Activated naive CD4-positive, alpha-beta T cell treated with anti-CD3 and anti-CD28 coated beads, Interleukin-2, amount 50 U/mL, for 16 hours (primary cell): ENCODE data around the gene CCDC116.

Source experiments
- DNase-seq: peaks from one replicate; pipeline ENCODE4 v3.0.0-alpha.2; 2020

CCDC116 gene

DNA sequence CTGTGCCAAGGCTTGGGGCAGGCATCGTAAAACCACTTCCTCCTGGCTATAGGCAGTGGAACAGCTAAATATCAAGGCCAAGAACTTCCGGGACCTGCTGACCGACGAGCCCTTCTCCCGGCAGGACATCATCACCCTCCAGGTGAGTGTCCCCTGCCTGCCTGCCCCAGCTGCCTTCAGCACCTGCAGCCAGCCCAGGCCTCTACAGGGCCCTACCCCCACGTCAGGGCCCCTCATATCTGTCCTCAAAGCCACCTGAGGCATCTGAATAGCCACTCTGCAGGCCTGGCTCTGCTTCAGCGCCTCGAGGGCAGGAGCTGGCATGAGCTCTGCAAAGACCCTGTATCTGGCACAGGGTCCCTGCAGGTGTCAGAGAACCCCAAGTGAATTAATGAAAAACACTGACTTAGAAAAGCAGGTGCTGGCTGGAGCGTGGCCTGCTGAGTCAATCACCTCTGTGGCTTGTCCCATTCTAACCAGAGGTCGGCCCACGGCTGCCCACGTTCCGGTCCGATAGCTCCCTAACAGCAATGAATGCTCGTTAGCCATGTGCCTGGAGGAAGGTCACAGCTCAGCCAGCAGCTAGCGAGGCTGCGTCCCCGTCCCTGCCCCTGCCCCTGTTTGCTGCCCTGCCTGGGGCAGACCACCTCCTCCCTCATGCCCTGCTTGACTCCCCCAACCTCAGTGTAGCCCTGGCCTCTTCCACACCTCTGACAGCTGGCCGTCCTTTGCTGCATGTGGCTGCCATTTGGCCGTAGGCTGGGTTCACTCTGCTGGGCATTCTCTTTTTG, 50.0 kb downstream of the CCDC116 start:
- no peak for DNase-seq

DNA sequence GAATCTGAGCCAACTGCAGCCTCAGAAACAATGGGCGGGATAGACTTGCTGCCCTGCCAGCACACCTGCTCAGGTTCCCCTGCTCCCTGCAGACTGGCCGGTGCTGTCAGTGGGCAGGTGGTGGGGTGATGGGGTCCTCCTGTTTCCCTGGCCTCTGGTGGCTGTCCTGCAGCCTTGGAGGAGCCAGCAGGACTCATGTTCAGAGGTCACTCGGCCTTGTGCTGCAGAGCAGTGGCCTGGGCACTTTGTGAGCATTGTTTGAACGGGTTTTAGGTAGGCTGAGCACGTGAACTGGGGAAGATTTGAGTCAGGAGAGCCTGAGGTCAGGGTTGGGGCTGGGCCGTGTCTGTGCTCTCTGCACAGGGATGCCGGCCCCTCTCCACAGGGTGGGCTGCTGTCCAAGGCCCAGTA, 50.8 kb downstream of the CCDC116 start:
- no peak for DNase-seq

DNA sequence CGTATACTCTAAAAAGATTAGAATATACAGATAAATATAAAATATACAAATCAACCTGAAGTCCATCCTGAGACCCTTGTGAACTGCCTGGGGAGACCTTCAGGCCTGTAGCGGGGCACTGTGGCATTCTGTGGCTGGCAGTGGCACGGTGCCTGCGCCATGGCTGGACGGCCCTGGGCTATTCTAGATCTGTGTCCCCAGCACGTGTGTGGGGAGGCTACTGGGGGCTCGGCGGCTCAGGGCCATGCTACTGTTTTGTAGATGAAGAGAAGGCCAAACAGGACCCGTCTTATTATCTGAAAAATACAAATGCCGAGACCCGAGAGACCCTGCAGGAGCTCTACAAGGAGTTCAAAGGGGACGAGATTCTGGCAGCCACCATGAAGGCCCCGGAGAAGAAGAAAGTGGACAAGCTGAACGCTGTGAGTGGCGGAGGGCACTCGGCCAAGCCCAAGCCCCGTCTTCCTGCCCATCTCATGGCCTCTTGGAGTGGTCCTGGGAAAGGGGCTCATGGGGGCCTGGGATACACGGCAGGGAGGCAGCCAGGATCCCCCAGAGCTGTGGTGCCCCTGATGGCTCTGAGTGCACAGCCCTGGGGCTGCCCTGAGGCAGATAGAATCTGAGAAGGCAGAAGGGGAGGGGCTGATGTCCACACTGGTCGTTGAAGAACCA, 52.1 kb downstream of the CCDC116 start:
- no peak for DNase-seq

DNA sequence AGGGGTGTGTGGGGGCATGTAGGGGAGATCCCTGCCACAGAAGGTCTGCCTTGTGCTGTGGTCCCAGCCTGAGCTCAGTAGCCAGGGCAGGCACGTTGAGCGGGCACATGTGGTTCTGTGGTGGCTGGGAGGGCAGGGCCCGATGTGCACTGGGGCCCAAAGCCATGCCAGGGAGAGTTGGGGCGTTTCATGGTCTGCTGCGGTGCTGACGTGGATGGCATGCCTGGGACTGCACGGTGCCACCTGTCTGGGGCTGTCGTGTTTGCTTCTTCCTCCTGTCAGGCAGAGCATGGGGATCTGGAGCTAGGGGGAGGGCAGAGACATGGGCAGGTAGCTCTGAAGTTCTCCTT, 52.6 kb downstream of the CCDC116 start:
- no peak for DNase-seq

DNA sequence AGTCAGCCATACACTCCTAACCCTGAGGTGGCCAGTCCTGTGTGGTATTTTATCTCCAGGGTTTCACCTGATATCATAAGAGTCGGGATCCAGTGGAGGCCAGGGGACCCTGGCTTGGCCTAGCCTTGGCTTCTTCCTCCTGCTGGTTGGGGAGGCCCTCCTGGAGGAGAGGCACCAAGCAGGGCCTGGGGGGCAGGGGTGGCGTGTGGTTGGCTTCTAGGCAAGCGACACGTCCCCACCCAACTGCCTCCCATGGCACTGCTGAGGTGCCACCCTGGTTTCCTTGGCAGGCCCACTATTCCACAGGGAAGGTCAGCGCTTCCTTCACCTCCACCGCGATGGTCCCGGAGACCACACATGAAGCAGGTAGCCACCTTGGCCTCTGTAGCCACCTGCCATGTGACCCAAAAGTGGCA, 53.6 kb downstream of the CCDC116 start:
- DNase-seq, result no peak
